K562 (cell line): ENCODE results near the gene CDH5. TPM values are rescaled to one million over a fixed set of nuclear protein-coding genes. Genes with fewer than 3 reads are reported as not detected.

ENCODE experiments used
- ATAC-seq: fragments of 200-7000 bp; cut with Tn5 transposase; 3 replicates; pipeline ENCODE4 v1.9.1; 2020; ENCODE audit warnings: moderate library complexity
- BruUV-seq: library from RNA; stranded (reverse); fragments of 400-500 nt; replicated peaks from 2 replicates; lab custom pipeline; 2021; lab: Mats Ljungman, UMichigan
- CTCF ChIA-PET: fragments of 300-600 bp; formaldehyde crosslinking; extraction: SDS; loops from one replicate; lab custom pipeline; 2021; ENCODE audit warnings: low intra/inter-chr PET ratio; lab: Yijun Ruan, JAX
- POLR2A ChIA-PET: fragments of 300-600, 350-650 bp; sonication (Branson Sonifier 250); formaldehyde crosslinking; extraction: SDS; loops from one replicate; lab custom pipeline; 2021; ENCODE audit warnings: antibody characterized with exemption, inconsistent platforms; lab: Yijun Ruan, JAX
- DNase-seq, 4 experiments: peaks; one replicate each; pipeline versions ENCODE4 v3.0.0 to v3.0.0-alpha.2; 2011 to 2018; ENCODE audit warnings: low spot score in 3 of 4, mixed read lengths in 3 of 4; ENCODE audit errors: extremely low read depth in 1 of 4
- FAIRE-seq: peaks from 2 replicates; lab custom pipeline; 2011; peaks lifted over from hg19 to GRCh38; lab: Jason Lieb, UNC
- H2AFZ ChIP-seq: 2 replicates; pipeline ENCODE4 v1.6.0; 2011; ENCODE audit warnings: low read depth, low read length, control low read depth, inconsistent platforms
- H3K27ac ChIP-seq: fragments of 200-600 bp; 3 replicates; pipeline ENCODE4 v1.8.0; 2011; ENCODE audit warnings: low read depth, mild to moderate bottlenecking, control low read depth, inconsistent platforms, low read length, moderate library complexity, mixed read lengths; ENCODE audit errors: extremely low read depth
- H3K27me3 ChIP-seq, 2 experiments: fragments of 300-600 bp in 1 of 2; 2 replicates in 1 of 2; 3 replicates in 1 of 2; pipeline versions ENCODE4 v1.6.0 to v1.8.0; 2011; ENCODE audit warnings: inconsistent platforms in 2 of 2, low read length in 2 of 2, mild to moderate bottlenecking in 1 of 2, mixed read lengths in 1 of 2, moderate library complexity in 1 of 2; ENCODE audit not compliant: control insufficient read depth in 2 of 2, insufficient read depth in 2 of 2
- H3K36me3 ChIP-seq: fragments of 300-600 bp; 3 replicates; pipeline ENCODE4 v1.8.0; 2011; ENCODE audit warnings: mild to moderate bottlenecking, low read length, inconsistent platforms; ENCODE audit not compliant: control insufficient read depth, insufficient read depth
- H3K4me1 ChIP-seq, 2 experiments: fragments of 200-600 bp in 1 of 2; replicated peaks in 1 of 2; 2 replicates in 1 of 2; 3 replicates in 1 of 2; pipeline versions ENCODE4 v1.5.1 to v1.8.0; 2011; ENCODE audit warnings: inconsistent platforms in 2 of 2, low read length in 2 of 2, mild to moderate bottlenecking in 1 of 2, mixed read lengths in 1 of 2, moderate library complexity in 1 of 2; ENCODE audit not compliant: control insufficient read depth in 2 of 2, insufficient read depth in 2 of 2
- H3K4me2 ChIP-seq: 2 replicates; pipeline ENCODE4 v1.6.1; 2011; ENCODE audit warnings: low read length, control low read depth, inconsistent platforms, mixed read lengths; ENCODE audit not compliant: insufficient read depth
- H3K4me3 ChIP-seq: fragments of 200-600 bp; sonication (generic), shearing (Covaris generic); 2 replicates; pipeline ENCODE4 v1.5.1; 2016; ENCODE audit warnings: control low read depth, inconsistent platforms
- H3K79me2 ChIP-seq: fragments of 200-600 bp; 3 replicates; pipeline ENCODE4 v1.8.0; 2011; ENCODE audit warnings: low read length, inconsistent platforms; ENCODE audit not compliant: control insufficient read depth, insufficient read depth
- H3K9ac ChIP-seq, 2 experiments: 2 replicates each; pipeline versions ENCODE4 v1.6.0 to v1.6.1; 2011; ENCODE audit warnings: low read depth in 2 of 2, low read length in 2 of 2, control low read depth in 1 of 2, inconsistent platforms in 1 of 2, mild to moderate bottlenecking in 1 of 2, mixed read lengths in 1 of 2; ENCODE audit not compliant: insufficient read depth in 1 of 2
- H3K9me1 ChIP-seq: one replicate; pipeline ENCODE4 v1.6.0; 2011; ENCODE audit warnings: inconsistent platforms, mild to moderate bottlenecking, low read length, moderate library complexity; ENCODE audit not compliant: control insufficient read depth, insufficient read depth
- H3K9me3 ChIP-seq: replicated peaks from 2 replicates; pipeline ENCODE4 v1.5.1; 2011; ENCODE audit warnings: low read depth, low read length, inconsistent platforms; ENCODE audit not compliant: control insufficient read depth, insufficient read depth
- H4K20me1 ChIP-seq: replicated peaks from 2 replicates; pipeline ENCODE4 v1.6.1; 2011; ENCODE audit warnings: low read length, inconsistent platforms, mixed read lengths; ENCODE audit not compliant: control insufficient read depth, insufficient read depth
- CBFB ChIP-seq: sonication (generic); formaldehyde crosslinking; IDR thresholded peaks from 2 replicates; pipeline ENCODE4 v1.4.0; 2020; ENCODE audit warnings: mild to moderate bottlenecking, missing genetic modification reagents
- DACH1 ChIP-seq: fragments of 450-650 bp; IDR thresholded peaks from 2 replicates; pipeline ENCODE4 v1.6.1; 2018; ENCODE audit not compliant: partially characterized antibody
- ERF ChIP-seq: fragments of 450-650 bp; formaldehyde crosslinking; IDR thresholded peaks from 2 replicates; pipeline ENCODE4 v1.4.0; 2020; ENCODE audit warnings: mild to moderate bottlenecking, mixed read lengths
- HNRNPL ChIP-seq: fragments of 200-400 bp; formaldehyde crosslinking; IDR thresholded peaks from 2 replicates; pipeline ENCODE4 v1.6.1; 2017; ENCODE audit warnings: low read depth, mild to moderate bottlenecking, low read length
- KDM2B ChIP-seq: fragments of 250-450 bp; sonication (Bioruptor Pico); IDR thresholded peaks from 2 replicates; pipeline ENCODE4 v1.8.0; 2021; ENCODE audit warnings: mild to moderate bottlenecking, moderate library complexity
- NFIC ChIP-seq: fragments of 450-650 bp; IDR thresholded peaks from 2 replicates; pipeline ENCODE4 v1.6.1; 2017; ENCODE audit warnings: mild to moderate bottlenecking, inconsistent platforms
- ZNF124 ChIP-seq: sonication (generic); formaldehyde crosslinking; IDR thresholded peaks from 2 replicates; pipeline ENCODE4 v1.8.1; 2022; ENCODE audit warnings: missing genetic modification reagents
- ZZZ3 ChIP-seq: fragments of 450-650 bp; IDR thresholded peaks from 2 replicates; pipeline ENCODE4 v1.6.1; 2016; ENCODE audit warnings: antibody characterized with exemption, mild to moderate bottlenecking, moderate library complexity
- WGBS: fragments of 100-300 bp; shearing (Covaris generic); methylation state at CpG from one replicate; pipeline ENCODE4 v1.1.6; 2016; ENCODE audit warnings: low coverage, mixed read lengths; ENCODE audit not compliant: insufficient coverage; ENCODE audit errors: missing lambda C conversion rate; 5-methylcytosine and 5-hydroxymethylcytosine counted together
- in situ Hi-C: fragments of 300-500 bp; cut with MboI; formaldehyde crosslinking; loops from 4 replicates; pipeline ENCODE4 v1.15.0; 2018; ENCODE audit warnings: inconsistent platforms, mixed read lengths
- intact Hi-C: fragments of 100-400 bp; cut with micrococcal nuclease; formaldehyde crosslinking; loops from 2 replicates; pipeline ENCODE4 v1.14.2; 2022
- polyA plus RNA-seq, 8 experiments: library from polyadenylated mRNA; depleted of rRNA in 4 of 8; stranded (reverse) in 5 of 8; unstranded in 3 of 8; fragments of >200 nt; fragmentation: Nextera tagmentation in 2 of 8; fragmentation: Illumina TruSeq in 1 of 8; extraction: Ambion mirVana in 2 of 8; extraction: Trizol in 1 of 8; gene quantifications; 2 replicates each; pipeline versions ENCODE4 v1.2.1 to v1.2.3, GENCODE V29; 2011 to 2014; ENCODE audit warnings: inconsistent platforms in 1 of 8, missing spikeins in 1 of 8
- total RNA-seq, 7 experiments: library from RNA; depleted of rRNA in 6 of 7; stranded (reverse); fragments of >200 nt in 6 of 7; fragmentation: Illumina TruSeq in 2 of 7; extraction: Trizol in 2 of 7; gene quantifications; 2 replicates each; pipeline versions ENCODE4 v1.2.1 to v1.2.3, GENCODE V29; 2011 to 2021; ENCODE audit warnings: low replicate concordance in 1 of 7
- TF ChIP-seq, protein P1 (sequence below): sonication (generic); formaldehyde crosslinking; IDR thresholded peaks from 2 replicates; pipeline ENCODE4 v1.8.0; 2022; ENCODE audit warnings: mild to moderate bottlenecking, missing genetic modification reagents

The CDH5 gene
- total and polyA plus RNA-seq, 9 of the 15 experiments (the other 6 are each of a cell fraction or from before 2014, with no cell fraction given), result not detected

DNA sequence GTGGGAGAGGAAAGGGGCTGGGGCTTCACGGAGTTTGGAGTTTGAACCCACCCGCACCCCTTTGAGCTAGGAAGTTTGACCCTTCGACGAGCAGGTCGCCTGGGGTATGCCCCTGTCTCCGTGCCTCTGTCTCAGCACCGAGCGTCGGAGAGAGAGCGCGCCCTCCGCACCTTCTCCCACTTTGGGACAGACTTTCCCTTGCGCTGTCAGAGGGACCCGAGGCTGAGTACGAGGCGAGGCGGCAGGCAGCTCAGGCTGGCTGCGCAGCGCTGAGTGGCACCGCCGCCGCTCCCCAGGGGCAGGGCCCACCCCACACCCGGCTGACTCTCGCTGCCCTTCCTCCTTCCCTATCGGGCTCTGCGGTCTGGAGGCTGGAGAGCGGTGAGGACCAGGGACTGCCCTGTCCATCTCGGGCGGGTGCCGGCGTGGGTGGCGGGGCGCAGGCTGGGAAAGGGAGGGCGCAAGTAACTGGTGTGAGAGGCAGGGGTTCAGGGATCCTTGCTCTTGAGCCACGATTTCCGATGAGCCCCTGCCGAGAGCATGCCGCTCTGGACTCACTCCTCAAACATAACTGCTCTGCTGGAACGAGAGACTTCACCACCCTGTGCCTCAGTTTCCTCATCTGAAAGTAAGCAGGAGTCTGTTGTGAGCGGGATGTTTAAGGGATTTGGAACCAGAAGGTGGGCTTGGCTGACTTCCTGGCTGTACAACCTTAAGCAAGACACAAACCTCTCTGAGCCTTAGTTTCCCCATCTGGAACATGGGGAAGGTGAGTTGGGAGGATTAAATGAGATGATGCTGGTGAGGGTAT lies 61.6 kb downstream of the CDH5 start (continued):
- TF ChIP-seq CBFB (CRISPR knock-in tag), result no peak
- no peak for TF ChIP-seq HNRNPL
- TF ChIP-seq DACH1, result no peak
- TF ChIP-seq KDM2B (CRISPR knock-in tag), result no peak
- TF ChIP-seq ZZZ3, result no peak
- no peak for TF ChIP-seq ZNF124 (CRISPR knock-in tag)

DNA sequence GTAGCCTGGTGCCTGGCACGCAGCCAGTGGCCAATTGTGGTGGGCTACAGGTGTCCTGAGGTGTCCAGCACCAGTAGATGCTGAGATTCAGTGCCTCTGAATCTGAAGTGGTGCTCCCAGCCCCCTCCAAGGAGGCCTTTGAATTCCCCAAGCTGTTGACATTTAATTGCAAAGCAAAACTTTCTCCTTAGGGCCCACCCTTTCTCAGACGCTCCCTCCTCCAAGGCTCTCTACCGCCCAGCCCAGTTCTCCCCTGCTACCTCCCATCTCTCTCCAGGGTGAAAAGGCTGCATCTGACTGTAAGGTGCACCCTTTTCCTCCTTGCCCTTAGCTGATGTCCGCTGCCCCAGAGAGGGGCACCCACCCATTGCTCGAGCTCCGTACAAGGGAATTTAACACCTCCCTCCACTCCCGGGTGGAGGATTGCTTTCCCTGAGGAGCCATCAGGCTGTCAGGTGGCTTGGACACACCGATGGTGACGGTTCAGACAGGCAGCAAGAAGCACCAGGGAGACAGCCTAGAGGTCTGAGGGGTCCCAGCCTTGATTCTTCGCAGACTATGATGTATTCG lies 62.3 kb downstream of the CDH5 start:
- H4K20me1 ChIP-seq, result peaks cover 10% of the 10 kb centered on the region
- no TSS peak for BruUV-seq
- no peak overlapping the region for H3K9ac ChIP-seq
- 1% methylated on average over 11 of the region's 11 CpGs for WGBS
- no peak; the same call in 2 of the 3 replicates for ATAC-seq
- ChIA-PET POLR2A (interaction anchor here (1.3 kb wide), 1 partner anchor 60 kb away, joined by 6 read pairs; no protein-coding TSS in a partner anchor), CTCF (no interaction called here)
- H3K79me2 ChIP-seq, result no peaks in the 10 kb centered on the region
- H3K4me3 ChIP-seq, result no peak overlapping the region
- H3K27ac ChIP-seq, result no peak overlapping the region
- H3K9me3 ChIP-seq, result no peaks in the 10 kb centered on the region
- FAIRE-seq, result no peak
- no peak overlapping the region for H3K4me2 ChIP-seq
- intact Hi-C loops (no loop called here), in situ Hi-C loops (no loop called here)
- H3K4me1 ChIP-seq, result peaks cover 0 to 15% of the 10 kb centered on the region in 2 experiments; a peak in 2 of 5 replicates
- DNase-seq, result no peak
- H3K27me3 ChIP-seq, result peaks cover 20 to 63% of the 10 kb centered on the region in 2 experiments
- TF ChIP-seq NFIC (peak; percentile 30; the same call in 1 of the 2 replicates), ERF (no peak)
- TF ChIP-seq, protein P1, sequence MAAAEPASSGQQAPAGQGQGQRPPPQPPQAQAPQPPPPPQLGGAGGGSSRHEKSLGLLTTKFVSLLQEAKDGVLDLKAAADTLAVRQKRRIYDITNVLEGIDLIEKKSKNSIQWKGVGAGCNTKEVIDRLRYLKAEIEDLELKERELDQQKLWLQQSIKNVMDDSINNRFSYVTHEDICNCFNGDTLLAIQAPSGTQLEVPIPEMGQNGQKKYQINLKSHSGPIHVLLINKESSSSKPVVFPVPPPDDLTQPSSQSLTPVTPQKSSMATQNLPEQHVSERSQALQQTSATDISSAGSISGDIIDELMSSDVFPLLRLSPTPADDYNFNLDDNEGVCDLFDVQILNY, result no peak
- no peak overlapping the region for H2AFZ ChIP-seq
- H3K36me3 ChIP-seq, result no peaks in the 10 kb centered on the region
- H3K9me1 ChIP-seq, result no peaks in the 10 kb centered on the region
